Measurements from ENCODE around the gene OR2V2.
"Not testable (repeated sequence)": the region's sequence is repeated elsewhere in the genome, so short reads cannot be mapped to it uniquely, and the experiment has no call there.

The OR2V2 gene

DNA sequence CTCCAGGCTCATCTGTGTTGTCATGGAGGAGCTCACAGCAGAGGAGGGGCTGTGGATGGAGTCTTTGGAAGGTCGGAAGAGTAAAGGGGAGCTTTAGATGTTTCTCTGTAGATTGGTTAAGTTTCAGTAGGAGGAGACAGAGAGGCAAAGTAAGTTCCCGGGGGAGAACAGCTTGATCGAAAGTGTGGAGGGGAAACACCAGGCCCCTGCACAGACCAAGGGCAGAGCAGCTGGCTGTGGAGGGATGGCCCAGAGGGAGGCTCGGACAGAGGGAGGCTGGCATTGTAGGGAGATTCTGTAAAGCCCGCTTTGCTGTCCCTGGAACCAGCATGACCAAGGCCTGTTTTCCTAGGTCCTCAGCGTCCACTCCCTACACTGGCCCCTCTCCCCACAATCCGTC, 5.3 kb upstream of the OR2V2 start:
- H3K4me3 ChIP-seq (ENCODE audit: low read depth, low read length) = no peak overlapping the region

DNA sequence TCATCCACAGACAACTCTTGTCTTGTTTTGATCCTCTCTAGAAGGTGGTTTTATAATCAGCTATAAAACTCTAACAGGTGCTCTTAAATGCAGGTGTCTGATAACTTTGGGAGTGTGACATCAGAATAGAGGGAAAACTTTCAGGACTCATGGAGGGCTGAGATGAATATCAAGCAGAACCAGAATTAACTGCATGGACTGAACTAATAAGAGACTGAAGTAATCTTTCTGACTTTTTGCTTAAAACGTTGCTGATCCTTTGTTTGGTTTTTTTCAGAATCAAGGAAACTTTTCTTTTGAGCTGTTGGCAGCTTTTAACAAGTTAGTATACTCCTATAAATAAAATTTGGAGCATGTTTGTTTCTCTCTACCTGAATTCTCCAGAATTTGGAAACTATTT, 2.3 kb upstream of the OR2V2 start:
- no peak overlapping the region for H3K4me3 ChIP-seq (ENCODE audit: low read depth, low read length)

DNA sequence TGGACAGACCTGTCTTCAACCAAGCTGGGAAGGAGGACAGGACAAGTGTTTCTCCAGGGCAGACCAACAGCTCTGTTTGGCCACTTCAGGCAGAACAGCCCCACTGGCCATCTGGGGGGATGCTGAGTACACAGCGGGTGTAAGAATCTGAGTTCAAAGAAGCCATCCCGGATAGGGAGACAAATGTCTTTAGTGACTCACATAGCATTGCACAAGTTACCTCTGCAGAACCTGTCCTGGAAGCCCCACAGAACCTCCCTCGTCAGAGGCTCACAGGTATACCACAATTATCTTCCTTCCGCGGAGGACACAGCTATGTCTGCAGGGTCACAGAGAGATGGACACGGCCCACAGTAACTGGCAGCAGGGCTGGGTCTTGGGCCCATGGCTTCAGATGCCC, 2.0 kb downstream of the OR2V2 start:
- no peak overlapping the region for H3K4me3 ChIP-seq (ENCODE audit: low read depth, low read length)

DNA sequence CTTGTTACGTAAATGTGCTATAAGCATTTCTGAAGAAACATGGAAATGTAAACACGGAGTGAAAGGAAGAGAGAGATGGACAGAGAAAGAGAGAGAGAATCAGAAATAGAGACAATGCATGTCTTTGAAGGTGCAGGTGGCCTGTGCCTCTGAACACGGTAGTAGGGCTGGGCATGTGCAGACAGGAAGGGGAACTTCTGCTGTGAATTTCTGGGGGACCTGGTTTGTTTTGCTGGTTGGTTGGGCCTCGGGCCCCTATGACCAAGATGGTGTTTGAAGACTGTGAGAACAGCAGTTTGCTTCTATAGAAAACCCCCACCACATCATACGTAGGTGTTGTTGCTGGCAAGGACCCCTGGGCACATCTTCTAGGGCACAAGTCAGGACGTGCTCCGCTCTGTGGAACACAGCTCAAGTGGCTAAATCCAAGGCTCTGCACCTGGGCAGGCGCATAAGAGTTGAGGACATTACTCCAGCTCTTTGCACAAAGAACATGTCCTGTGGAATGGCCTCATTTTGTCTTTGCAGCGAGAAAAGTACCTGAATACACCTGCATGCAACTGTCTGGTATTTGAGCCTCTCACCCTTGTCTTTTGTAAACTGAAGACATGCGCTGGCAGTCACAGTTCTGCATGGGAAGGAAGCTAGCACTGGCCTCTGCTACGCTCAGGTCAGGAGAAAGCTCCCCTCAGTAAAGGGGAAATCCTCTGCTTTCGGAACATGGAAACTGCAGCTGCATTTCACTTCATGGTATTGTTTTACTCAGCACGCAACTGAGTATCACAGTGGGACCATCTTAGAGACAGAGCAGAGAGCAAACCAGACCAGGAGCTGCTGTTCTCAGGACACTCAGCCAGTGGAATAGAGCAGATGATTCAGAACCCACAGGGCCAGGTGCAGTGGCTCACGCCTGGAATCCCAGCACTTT, 2.7 kb downstream of the OR2V2 start:
- H3K4me3 ChIP-seq (ENCODE audit: low read depth, low read length) = no peak overlapping the region

DNA sequence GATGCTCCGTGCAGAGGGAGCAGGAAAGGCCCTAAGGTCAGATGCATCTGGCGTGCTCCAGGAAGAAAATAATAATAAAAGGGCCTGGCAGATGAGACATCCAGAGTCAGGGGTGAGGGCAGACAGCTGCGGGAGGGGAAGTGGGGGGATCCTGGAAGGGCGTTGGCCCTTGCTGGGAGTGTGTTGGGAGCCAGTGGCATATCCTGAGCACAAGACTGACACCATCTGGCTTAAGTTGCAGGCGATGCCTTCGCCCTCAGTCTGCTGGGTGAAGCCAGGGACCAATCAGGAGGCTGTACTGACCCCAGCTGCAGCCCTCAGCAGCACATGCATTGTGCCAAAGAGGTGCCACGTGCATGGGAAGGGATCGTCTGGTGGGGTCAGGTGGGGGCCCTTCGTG, 3.8 kb downstream of the OR2V2 start:
- H3K4me3 ChIP-seq (ENCODE audit: low read depth, low read length) = no peak overlapping the region

DNA sequence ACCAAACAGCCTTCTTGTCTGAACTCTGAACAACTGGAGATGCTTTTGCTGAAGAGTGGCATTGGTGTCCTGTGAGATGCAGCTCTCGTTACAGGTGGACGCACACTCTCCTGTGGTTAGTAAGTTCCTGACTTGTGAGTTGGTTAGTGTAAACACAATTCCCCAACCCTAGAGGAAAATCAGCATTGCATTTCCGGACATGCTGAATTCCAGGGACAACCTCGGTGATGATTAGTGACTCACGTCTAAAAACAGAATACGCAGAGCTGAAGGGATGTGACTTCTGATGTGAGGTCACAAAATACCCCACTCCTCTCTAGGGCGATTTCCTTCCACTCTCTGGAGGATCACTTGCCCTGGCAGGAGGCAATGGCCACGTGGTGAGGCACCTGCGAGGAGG, 5.0 kb downstream of the OR2V2 start:
- H3K4me3 ChIP-seq (ENCODE audit: low read depth, low read length) = no peak overlapping the region

DNA sequence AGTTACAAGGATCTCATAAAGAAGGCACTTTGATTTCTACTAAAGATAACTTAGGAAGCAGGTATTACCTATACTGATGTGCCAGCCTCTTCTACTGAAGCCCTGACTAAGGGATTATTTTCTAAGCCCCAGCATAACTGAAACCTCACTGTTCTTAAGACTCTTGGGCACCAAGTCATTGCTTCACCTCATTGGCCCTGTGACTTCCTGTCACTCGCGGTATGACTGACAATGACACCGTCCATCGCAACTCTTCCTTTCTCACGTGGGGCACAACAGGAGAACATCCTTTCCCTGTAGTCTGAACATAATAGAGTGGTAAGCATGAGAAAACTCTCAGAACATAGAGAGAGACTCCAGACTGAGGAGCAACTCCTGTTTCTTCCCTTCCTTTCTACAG, 6.4 kb downstream of the OR2V2 start:
- H3K4me3 ChIP-seq (ENCODE audit: low read depth, low read length) = no peak overlapping the region

DNA sequence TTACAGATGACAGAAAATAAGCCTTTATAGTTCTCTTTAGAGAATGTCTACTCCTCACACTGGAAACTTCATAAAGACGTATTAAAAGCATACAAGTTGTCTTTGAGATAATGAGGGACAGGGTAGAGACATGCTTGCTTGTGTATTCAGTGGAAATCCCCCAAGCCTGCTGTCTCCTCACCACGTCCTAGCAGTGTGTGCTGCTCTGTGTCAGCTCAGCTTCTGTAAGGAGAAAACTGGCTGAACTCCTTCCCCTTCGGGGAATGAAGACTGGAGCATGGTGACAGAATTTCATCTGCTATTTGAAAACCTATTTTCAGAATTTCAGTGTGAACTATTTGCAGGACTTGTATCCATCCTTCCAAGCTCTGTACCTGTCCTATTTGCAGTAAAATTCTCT, 9.4 kb downstream of the OR2V2 start:
- H3K4me3 ChIP-seq (ENCODE audit: low read depth, low read length) = no peak overlapping the region

DNA sequence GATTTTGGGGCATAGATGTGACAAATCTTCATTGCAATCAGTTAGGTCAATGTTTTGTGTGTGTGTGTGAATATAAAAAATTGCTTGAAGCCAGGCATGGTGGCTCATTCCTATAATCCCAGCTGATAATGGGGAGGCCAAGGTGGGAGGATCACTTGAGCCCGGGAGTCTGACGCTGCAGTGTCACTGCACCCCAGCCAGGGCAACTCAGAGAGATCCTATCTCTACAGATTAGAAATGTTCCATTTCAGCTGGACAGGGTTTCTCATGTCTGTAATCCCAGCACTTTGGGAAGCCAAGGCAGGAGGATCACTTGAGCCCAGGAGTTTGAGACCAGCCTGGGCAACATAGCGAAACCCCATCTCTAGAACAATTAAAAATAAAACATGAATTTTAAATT, 11.5 kb downstream of the OR2V2 start:
- no peak overlapping the region for H3K4me3 ChIP-seq (ENCODE audit: low read depth, low read length)

DNA sequence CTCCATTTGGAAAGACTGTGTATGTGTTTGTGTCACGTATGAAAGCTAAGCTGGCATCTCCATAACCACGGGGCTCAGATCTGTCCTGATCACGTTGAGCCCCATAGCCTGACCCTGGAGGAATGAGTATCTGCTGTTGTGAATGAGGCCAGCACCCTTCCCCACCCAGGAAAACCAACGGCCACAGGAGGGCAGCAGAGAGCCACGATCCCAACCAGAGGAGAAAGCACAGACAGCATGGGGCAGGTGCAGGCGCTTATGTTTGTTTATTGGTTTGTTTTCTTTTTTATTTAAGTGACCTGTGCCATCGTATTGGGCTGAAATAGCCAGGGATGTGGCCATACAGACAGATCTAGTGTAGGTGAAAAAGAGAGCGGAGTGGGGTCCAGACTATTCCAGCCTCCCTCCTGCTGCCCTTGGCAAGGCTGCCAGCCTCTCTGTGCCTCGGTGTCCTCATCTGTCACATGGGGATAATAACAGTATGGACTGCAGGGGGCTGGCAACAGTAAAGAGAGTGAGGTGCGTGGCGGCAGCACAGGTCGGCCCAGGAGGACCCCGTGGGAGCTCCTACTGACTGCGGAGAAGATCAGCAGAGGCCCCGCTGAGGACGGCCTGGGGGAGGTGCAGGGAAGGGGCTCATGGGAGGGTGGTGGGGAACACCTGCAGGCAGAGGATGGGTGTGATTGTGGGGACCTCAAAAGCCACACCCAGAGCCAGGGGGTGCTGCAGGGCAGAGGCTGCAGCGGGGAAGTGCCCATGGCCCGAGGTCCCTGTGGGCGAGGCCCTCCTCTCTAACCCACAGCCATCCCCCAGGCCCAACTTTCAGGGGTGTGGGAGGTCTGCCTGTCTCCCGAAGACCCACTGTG, 12.1 kb downstream of the OR2V2 start:
- H3K4me3 ChIP-seq (ENCODE audit: low read depth, low read length) = no peak overlapping the region

DNA sequence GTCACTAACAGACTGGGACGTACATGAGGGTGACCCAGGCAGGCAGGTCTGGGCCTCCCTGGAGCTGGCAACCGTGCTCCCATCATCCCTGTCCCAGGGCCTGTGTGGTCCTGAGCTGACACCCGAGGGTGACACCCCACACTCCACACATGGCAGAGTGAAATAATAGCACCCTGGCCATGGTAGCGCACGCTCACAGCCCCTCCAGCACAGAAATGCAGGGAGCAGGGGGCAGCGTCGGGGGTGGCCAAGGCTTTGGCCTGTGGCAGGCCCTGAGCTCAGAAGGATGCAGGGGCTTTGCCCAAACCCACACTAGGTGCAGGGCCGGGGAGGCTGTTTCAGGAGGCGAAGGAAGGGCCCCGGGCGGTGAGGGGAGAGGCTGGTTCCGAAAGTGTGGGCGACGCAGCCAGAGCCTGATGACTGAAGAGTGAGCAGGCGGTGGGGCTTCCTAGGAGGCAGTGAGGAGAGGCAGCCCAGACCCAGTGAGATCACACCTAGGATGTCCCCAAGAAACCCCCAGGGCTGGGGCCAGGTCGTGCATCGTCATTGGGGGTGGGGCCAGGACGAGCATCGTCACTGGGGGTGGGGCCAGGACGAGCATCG, 12.9 kb downstream of the OR2V2 start:
- no peak overlapping the region for H3K4me3 ChIP-seq (ENCODE audit: low read depth, low read length)

DNA sequence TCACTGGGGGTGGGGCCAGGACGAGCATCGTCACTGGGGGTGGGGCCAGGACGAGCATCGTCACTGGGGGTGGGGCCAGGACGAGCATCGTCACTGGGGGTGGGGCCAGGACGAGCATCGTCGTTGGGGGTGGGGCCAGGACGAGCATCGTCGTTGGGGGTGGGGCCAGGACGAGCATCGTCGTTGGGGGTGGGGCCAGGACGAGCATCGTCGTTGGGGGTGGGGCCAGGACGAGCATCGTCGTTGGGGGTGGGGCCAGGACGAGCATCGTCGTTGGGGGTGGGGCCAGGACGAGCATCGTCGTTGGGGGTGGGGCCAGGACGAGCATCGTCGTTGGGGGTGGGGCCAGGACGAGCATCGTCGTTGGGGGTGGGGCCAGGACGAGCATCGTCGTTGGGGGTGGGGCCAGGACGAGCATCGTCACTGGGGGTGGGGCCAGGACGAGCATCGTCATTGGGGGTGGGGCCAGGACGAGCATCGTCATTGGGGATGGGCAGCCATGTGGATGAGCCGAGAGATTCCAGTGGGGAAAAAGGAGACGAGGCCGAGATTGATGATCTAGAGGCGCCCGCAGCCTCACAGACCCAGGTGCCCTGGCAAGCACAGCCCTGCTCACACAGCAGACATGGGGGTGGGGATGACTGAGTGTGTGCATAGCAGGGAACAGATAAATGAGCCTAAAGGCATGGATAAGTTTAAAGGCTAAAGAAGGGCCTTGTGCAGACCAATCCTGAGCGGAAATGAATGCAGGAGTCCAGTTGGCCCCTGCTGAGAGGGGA, 13.6 kb downstream of the OR2V2 start:
- H3K4me3 ChIP-seq (ENCODE audit: low read depth, low read length) = not testable (repeated sequence)

DNA sequence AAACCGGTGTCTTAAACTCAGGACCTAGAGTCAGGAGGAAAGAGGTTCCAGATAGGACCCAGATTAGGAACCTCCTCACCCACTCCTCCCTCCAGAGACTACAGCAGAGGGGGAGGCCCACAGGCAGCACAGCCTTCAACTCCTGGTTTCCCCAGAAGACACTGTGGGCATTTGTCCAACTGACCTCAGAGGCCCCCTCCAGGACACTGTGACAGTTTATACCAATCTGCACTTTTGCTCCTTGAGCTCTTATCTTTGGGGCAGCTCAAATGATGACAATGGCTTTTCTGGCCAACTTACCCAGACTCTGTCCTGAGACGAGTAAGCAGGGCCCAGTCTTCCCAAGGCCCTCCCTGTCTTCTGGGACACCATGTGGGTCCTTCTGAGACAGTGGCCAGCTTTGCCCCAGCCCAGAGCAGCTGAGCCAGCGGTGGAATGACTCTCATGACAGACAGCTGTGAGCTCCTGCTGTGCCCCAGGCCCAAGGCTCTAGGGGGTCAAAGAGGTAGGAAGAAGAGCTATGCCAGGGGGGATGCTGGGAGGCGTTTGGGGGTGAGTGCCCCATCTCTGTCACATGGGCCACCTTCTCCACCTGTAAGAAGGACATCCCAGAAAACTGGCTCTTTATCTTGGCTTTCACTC, 14.3 kb downstream of the OR2V2 start:
- H3K4me3 ChIP-seq (ENCODE audit: low read depth, low read length) = no peak overlapping the region

DNA sequence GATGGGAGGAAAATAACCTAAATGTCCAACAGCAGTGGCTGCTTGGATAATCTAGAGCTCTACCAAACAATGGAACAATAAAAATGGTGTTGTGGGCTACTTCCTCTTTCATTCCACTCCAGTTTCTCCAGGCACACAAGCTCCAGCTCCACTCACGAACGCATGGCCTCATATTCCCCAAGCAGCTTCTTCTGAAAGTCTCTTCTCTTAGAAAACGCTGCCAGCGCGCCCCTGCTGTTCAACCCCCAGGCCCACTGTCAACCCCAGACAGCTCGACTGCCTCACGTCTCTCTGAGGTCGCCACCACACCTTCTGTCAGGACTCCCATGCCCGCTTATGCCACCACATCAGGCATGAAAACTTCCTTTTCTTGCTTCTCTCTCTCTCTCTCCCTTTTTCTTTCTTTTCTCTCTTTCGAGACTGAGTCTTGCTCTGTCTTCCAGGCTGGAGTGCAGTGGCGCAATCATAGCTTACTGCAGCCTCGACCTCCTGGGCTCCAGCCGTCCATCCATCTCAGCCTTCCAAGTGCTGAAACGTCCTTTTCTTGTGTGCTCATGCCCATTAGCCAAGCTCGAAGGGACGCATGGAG, 16.2 kb downstream of the OR2V2 start:
- peak overlapping the region; percentile 49 for H3K4me3 ChIP-seq (ENCODE audit: low read depth, low read length)

DNA sequence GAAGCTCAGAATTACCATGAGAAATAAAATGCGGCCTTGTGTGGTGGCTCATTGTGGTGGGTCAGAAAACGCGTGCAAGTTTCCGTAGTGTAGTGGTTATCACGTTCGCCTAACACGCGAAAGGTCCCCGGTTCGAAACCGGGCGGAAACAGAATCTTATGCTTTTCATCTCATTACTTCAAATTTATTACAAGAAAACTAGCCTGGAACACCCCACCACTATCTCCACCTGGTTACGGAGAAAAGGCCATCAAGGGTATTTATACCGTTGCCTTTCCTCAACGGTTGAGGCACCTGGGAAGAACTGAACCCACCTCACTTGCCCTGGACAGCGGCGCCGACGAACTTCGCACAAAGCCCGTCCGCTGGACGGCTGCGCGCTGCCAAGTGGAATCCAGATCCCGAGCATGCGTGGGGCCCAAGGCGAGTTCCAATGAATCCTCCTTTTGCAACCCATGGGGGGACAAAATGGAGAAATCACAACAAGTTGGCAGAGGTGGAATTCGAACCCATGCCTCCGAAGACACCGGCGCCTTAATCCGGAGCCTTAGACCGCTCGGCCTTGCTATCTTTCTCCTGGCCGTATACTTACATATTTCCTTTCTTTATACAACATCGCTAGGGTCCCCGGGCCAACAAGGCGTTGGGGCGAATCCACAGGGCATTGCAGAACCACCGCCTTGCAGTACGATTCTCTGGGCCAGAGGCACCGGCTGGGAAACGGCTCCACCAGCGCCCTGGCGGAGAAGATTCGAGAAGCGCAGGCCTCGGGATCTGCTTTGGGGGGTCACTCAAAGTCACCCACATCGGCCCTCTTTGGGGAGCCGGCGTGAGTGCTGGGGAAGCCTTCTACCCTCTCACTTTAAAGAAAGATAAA, 16.9 kb downstream of the OR2V2 start:
- H3K4me3 ChIP-seq (ENCODE audit: low read depth, low read length) = no peak overlapping the region

DNA sequence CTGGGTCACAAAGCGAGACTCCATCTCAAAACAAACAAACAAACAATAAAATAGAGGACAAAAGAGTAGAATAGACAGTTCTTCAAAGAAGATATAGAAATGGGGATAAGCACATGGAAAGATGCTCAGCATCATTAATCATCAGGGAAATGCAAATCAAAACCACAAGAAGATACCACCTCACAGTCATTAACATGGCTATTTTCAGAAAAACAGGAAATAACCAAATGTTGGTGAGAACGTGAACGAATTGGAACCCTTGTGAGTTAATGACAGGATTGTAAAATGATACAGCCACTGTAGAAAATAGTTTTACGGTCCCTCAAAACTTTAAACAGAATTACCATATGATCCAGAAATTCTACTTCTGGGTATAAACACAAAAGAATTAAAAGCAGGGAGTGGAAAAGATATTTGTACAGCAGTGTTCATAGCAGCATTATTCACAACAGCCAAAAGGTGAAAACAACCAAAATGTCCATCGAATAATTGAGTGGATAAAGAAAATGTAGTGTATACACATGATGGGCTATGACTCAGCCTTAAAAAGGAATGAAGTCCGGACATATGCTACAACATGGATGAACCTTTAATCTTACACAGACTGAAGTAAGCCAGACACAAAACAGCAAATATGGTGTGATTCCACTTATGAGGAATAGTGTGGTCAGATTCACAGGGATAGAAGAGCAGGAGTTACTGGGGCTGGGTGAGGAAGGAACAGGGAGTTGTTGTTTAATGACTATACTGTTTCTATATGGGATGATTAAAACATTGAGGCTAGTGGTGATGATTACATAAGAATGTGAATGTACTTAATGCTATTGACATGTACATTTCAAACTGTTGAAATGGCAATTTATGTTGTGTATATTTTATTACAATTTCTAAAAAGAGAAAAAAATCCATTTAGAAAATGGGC, 19.7 kb downstream of the OR2V2 start:
- H3K4me3 ChIP-seq (ENCODE audit: low read depth, low read length) = no peak overlapping the region

DNA sequence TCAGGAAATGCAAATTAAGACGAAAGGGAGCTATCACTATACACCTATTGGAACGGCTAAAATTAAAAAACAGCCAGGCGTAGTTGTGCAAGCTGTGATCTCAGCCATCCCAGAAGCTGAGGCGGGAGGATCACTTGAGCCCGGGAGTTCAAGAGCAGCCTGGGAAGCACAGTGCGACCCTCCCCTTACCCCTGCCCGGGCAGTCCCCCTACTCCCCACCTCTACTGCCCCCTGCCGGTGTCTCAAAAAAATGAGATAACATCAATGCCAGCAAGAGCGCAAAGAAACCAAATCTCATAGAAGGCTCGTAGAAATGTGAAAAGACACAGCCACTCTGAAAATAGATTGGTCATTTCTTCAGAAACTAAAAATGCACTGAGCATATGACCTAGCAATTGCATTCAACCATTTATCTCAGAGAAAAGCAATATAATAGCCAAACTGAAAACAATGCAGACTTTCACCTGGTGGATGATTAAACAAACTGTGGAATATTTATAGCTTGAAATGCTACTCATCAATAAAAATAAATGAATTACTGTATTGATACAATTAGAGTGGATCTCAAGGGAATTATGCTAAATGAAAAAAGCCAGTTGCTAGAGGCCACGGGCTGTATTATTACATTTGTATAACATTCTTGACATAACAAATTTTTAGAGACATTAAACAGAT, 20.6 kb downstream of the OR2V2 start:
- H3K4me3 ChIP-seq (ENCODE audit: low read depth, low read length) = peak overlapping the region; percentile 17

Measured in iPS-11a (cell line).